GM12865 (cell line): ENCODE measurements around the gene TAB2.
"Not testable (repeated sequence)": the region's sequence is repeated elsewhere in the genome, so short reads cannot be mapped to it uniquely, and the experiment has no call there.

Source experiments
- DNase-seq: peaks from one replicate; pipeline ENCODE4 v3.0.0; 2010; ENCODE audit warnings: low read depth
- H3K4me3 ChIP-seq: 2 replicates; pipeline ENCODE4 v1.5.1; 2011; ENCODE audit warnings: mild to moderate bottlenecking, low read depth, low read length, control low read depth
- TF ChIP-seq, protein P1 (sequence below): IDR thresholded peaks from 2 replicates; pipeline ENCODE4 v1.5.1; 2011; ENCODE audit warnings: low read length, control low read depth, low read depth, inconsistent platforms; ENCODE audit not compliant: insufficient read depth; ENCODE audit errors: missing control alignments

TAB2 gene

DNA sequence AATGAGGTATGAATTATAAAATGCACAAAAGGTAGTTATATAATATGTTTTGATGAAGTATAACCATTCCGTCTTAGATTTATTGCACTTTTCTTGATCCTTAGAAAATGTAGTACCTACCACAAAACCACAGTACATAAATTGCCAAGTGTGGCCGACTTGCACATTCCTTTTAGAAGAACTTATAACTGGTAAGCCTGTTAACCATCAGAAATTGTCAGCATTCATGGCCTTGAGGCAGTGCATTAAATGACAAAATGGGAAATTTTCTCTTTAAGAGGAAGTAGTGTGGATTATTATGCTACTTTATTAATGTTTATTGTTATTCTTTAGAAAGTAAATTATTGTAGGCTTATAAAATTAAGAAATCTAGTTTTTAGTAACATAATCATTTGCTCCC, 29.6 kb downstream of the TAB2 start:
- TF ChIP-seq, protein P1, sequence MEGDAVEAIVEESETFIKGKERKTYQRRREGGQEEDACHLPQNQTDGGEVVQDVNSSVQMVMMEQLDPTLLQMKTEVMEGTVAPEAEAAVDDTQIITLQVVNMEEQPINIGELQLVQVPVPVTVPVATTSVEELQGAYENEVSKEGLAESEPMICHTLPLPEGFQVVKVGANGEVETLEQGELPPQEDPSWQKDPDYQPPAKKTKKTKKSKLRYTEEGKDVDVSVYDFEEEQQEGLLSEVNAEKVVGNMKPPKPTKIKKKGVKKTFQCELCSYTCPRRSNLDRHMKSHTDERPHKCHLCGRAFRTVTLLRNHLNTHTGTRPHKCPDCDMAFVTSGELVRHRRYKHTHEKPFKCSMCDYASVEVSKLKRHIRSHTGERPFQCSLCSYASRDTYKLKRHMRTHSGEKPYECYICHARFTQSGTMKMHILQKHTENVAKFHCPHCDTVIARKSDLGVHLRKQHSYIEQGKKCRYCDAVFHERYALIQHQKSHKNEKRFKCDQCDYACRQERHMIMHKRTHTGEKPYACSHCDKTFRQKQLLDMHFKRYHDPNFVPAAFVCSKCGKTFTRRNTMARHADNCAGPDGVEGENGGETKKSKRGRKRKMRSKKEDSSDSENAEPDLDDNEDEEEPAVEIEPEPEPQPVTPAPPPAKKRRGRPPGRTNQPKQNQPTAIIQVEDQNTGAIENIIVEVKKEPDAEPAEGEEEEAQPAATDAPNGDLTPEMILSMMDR, result no peak
- no peak overlapping the region for H3K4me3 ChIP-seq
- no peak for DNase-seq

DNA sequence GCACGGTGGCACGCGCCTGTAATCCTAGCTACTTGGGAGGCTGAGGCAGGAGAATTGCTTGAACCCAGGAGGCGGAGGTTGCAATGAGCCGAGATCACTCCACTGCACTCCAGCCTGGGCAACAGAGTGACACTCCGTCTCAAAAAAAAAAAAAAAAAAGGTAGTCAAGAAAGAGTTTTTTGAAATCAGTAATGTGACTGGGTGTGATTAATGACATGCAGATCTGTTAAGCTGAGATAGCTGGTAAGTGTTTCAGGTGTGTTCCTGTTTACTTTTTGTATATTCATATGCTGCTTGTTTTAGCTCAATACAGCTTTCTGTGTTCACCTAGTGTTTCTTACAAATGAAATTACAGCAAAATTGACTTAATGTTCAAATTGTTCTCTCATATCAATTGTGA, 31.8 kb downstream of the TAB2 start:
- not testable (repeated sequence) for H3K4me3 ChIP-seq, DNase-seq

DNA sequence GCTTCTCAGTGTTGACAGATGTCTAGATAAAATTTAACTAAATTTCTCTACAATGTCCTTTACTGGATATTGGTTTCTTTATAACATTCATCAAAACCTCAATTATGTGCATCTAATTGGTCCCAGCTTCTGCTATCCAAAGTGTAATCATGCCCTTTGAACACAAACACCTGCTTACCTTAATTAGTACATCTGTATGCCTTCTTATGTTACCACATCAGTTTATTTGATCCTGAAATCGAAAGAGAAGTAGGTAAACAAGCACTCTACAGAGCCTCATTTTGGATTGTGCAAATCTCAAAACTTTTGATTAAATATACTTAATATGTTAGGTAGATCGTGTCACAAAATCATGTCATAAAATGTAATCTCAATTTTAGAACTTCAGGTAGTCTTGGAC, 36.5 kb downstream of the TAB2 start:
- no peak overlapping the region for H3K4me3 ChIP-seq
- no peak for DNase-seq
- TF ChIP-seq, protein P1, result no peak

DNA sequence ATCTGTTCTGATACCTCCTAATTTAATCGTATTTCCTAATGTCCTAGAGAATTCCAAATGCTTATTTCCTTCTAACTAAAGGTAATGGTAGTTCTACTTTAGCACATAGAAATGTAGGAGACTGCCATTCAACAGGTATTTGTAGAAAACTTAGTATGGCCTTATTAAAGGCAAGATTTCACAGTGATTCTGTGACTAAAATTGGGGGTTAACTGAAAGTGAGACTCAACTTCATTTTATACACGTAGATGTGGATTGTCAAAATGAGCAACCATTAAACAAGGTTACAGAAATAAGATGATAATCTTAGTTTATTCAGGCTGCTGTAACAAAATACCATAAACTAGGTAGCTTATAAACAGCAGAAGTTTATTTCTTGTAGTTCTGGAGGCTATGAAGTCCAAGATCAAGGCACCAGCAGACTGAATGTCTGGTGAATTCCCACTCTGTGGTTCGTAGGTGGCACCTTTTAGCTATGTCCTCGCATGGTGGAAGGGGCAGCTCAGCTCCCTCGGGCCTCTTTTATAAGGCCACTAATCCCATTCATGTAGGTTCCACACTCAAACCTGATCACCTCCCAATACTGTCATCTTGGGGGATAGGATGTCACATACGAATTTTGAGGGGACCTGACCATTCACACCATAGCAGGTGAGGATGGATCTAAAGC, 38.7 kb downstream of the TAB2 start:
- no peak for DNase-seq
- no peak overlapping the region for H3K4me3 ChIP-seq
- TF ChIP-seq, protein P1, result no peak

DNA sequence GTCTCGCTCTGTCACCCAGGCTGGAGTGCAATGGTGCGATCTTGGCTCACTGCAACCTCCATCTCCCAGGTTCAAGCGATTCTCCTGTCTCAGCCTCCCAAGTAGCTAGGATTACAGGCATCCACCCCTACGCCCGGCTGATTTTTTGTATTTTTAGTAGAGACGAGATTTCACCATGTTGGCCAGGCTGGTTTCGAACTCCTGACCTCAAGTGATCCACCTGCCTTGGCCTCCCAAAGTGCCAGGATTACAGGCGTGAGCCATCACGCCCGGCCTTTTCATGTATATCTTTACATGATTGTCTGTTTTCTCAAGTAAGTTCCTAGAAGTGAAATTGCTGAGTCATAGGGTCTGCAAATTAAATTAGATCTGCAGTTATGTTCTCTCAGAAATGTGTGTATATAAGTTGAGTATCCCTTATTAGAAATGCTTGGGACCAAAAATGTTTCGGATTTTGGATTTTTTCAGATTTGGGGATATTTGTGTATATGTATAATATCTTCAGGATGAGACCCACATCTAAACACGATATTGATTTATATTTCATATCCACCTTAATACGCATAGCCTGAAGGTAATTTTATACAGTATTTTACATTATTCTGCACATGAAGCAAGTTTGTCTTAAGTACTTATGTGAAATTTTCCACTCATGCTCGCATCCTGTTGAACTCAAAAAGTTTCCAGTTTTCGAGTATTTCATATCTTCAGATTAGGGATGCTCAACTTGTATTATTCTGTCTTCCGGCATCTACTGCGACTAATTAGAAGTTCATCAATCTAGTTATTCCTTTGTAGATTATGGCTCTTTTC, 40.4 kb downstream of the TAB2 start:
- no peak for DNase-seq
- TF ChIP-seq, protein P1, result no peak
- no peak overlapping the region for H3K4me3 ChIP-seq

DNA sequence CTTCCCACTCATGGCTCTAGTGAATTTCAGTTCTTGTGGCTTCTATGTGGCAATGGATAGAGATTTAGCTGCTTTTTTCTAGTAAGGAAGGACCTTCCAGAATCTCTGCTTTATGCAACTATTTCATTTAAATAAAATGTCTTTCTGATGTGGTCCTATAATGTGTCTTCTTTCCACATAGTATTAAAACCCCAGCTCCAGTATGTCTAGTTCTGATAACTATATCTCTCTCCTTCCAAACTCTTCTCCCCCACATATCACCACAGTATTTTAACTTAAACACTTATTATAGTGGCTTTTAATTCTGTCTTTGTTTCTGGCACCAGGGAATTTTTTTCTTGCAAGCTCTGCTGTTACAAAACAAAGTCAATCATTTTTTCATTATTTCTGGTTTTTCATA, 41.9 kb downstream of the TAB2 start:
- TF ChIP-seq, protein P1, result no peak
- H3K4me3 ChIP-seq, result no peak overlapping the region
- no peak for DNase-seq

DNA sequence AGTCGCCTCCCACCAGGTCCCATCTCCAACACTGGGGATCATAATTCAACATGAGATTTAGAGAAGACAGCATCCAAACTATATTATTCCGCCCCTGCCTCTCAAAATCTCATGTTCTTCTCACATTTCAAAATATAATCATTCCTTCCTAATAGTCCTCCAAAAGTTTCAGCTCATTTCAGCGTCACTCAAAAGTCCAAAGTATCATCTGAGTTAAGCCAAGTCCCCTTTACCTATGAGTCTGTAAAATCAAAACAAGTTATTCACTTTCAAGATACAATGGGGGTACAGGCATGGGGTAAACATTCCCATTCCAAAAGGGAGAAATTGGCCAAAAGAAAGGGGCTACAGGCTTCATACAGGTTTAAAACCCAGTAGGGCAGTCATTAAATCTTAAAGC, 43.0 kb downstream of the TAB2 start:
- H3K4me3 ChIP-seq, result no peak overlapping the region
- DNase-seq, result no peak
- TF ChIP-seq, protein P1, result no peak
